Adrenal gland (tissue), 12 donors: Measurements from ENCODE around the gene EPHA6. TPM values are rescaled to one million over a fixed set of nuclear protein-coding genes. Genes with fewer than 3 reads are reported as not detected.

Experiments
- DNase-seq, 7 donors: peaks; one replicate each; pipeline ENCODE4 v3.0.0-alpha.2; 2019 to 2020
- H3K27ac ChIP-seq, 5 donors: fragments of 200-600 bp; sonication (generic) in 4 of 5; 1 replicate in 3 of 5; 2 replicates in 2 of 5; pipeline versions ENCODE4 v1.5.1 to v1.8.0; 2016 to 2020; ENCODE audit warnings: mild to moderate bottlenecking in 1 of 5
- H3K27me3 ChIP-seq: fragments of 200-600 bp; 2 replicates; pipeline ENCODE4 v1.8.0; 2021
- H3K36me3 ChIP-seq, 2 donors: fragments of 200-600 bp; replicated peaks in 1 of 2; 1 replicate in 1 of 2; 2 replicates in 1 of 2; pipeline versions ENCODE4 v1.5.1 to v1.8.0; 2018 to 2022
- H3K4me1 ChIP-seq, 2 donors: fragments of 200-600 bp; replicated peaks in 1 of 2; 1 replicate in 1 of 2; 2 replicates in 1 of 2; pipeline versions ENCODE4 v1.5.1 to v1.8.0; 2018 to 2021
- H3K4me3 ChIP-seq, 4 donors: fragments of 200-600 bp; sonication (generic) in 3 of 4; one replicate each; pipeline ENCODE4 v1.5.1; 2016 to 2018
- H3K9me3 ChIP-seq, 3 donors: fragments of 200-600 bp; sonication (generic) in 1 of 3; replicated peaks in 1 of 3; 1 replicate in 2 of 3; 2 replicates in 1 of 3; pipeline versions ENCODE4 v1.5.1 to v1.8.0; 2016 to 2021
- CTCF ChIP-seq, 6 experiments: fragments of 450-650 bp in 4 of 6; fragments of 200-600 bp in 2 of 6; sonication (generic) in 1 of 6; IDR thresholded peaks; 1 replicate in 5 of 6; 2 replicates in 1 of 6; pipeline versions ENCODE4 v1.5.1 to v1.8.0; 2016 to 2021; ENCODE audit warnings: antibody characterized with exemption in 6 of 6, mild to moderate bottlenecking in 2 of 6, moderate library complexity in 1 of 6
- POLR2A ChIP-seq, 2 donors: fragments of 450-650 bp; IDR thresholded peaks; one replicate each; pipeline ENCODE4 v1.6.1; 2017; ENCODE audit warnings: antibody characterized with exemption in 2 of 2, mild to moderate bottlenecking in 2 of 2, moderate library complexity in 1 of 2
- WGBS, 4 donors: extraction: QIAGEN DNeasy Blood & Tissue Kit in 2 of 4; methylation state at CpG; one replicate each; pipeline versions ENCODE4 v1.1.5 to v1.1.7; 2013 to 2017; 5-methylcytosine and 5-hydroxymethylcytosine counted together
- intact Hi-C, 2 donors: fragments of 100-400 bp; cut with DNase I; formaldehyde crosslinking; loops; one replicate each; pipeline versions ENCODE4 v1.14.1 to v1.15.0; 2022 to 2023
- polyA plus RNA-seq, 3 donors: library from polyadenylated mRNA; stranded (reverse); fragments of 200-250 nt in 2 of 3; fragments of 350-450 nt in 1 of 3; fragmentation: Illumina TruSeq in 1 of 3; extraction: RNeasy Lipid Tissue Mini Kit (QIAGEN cat#74804) in 1 of 3; gene quantifications; one replicate each; pipeline ENCODE4 v1.2.3, GENCODE V29; 2013 to 2014
- total RNA-seq, 9 donors: library from RNA; depleted of rRNA in 4 of 9; stranded (reverse); fragments of >200 nt in 4 of 9; fragments of 120-200 nt in 1 of 9; fragmentation: NEBNext Ultra II Directional in 1 of 9; extraction: Animal tissue kit (Norgen Biotek cat#: 25700) in 1 of 9; gene quantifications; one replicate each; pipeline versions ENCODE4 v1.1.0 to v1.2.4, GENCODE V29; 2013 to 2023
- donor health status: healthy with polysubstance abuse.
- donor health status: Bipolar disorder and iron deficiency.
- donor health status: DM: yes; HTN: yes; CAD: no.
- donor health status: DM: no; HTN: no; CAD: no.
- donor health status: DM: no; HTN: no; CAD: no.
- donor health status: DM: yes; HTN: yes; CAD: no.

Gene EPHA6
- total and polyA plus RNA-seq, 12 donors = 0.07 to 2.1 (median 0.07) TPM; not detected in 9

GRCh38 chr3:96844204-96844514 lies 29.8 kb downstream of the EPHA6 start:
- DNase-seq = no peak
- Histone ChIP-seq H3K4me1 (no peaks in the 10 kb centered on the region), H3K4me3 (no peak overlapping the region), H3K27me3 (no peaks in the 10 kb centered on the region), H3K9me3 (no peaks in the 10 kb centered on the region), H3K27ac (no peak overlapping the region), H3K36me3 (no peaks in the 10 kb centered on the region)
- TF ChIP-seq CTCF (IDR thresholded peaks at IDR 0.05) (no peak), POLR2A (IDR thresholded peaks at IDR 0.05) (no peak)
- intact Hi-C loops = no loop called here

DNA sequence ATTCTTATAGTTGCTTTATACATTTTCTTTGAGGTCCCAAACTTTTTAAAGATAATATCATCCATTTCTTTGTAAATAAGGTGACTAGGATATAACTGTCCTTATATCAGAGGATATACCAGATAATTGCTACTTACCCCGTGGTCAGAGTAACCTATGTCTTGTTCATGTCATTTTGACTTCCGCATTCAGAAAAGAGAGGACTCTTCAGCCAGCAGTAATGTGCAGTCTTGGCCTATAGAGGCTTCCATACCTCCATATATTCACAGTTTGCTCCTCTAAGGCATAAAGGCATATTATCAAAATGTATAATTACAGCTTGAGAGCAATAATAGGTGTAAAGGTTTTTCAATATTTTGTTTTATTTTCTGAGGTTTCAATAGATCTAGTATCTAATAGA lies 38.5 kb downstream of the EPHA6 start:
- intact Hi-C loops = no loop called here
- 87 to 91% (median 89%) methylated on average over 2 of the region's 2 CpGs for WGBS, 4 donors

GRCh38 chr3:96860882-96861281 lies 46.5 kb downstream of the EPHA6 start:
- WGBS, 4 donors = 17 to 44% (median 37%) methylated on average over 1 of the region's 1 CpG
- intact Hi-C loops = loop anchor here in 1 of 2 donors (10.0 kb wide), 1 partner anchor 854 kb away; no protein-coding TSS in a partner anchor

More for the DNA sequence above, 38.5 kb downstream of the EPHA6 start:
- Histone ChIP-seq H3K27me3 (no peaks in the 10 kb centered on the region), H3K4me1 (no peaks in the 10 kb centered on the region), H3K36me3 (no peaks in the 10 kb centered on the region), H3K27ac (no peak overlapping the region), H3K4me3 (no peak overlapping the region), H3K9me3 (no peaks in the 10 kb centered on the region)
- TF ChIP-seq CTCF (IDR thresholded peaks at IDR 0.05) (no peak), POLR2A (IDR thresholded peaks at IDR 0.05) (no peak)
- no peak for DNase-seq

GRCh38 chr3:96863129-96863740 lies 48.8 kb downstream of the EPHA6 start:
- Histone ChIP-seq H3K36me3 (no peaks in the 10 kb centered on the region), H3K4me1 (no peaks in the 10 kb centered on the region), H3K4me3 (no peak overlapping the region), H3K9me3 (no peaks in the 10 kb centered on the region), H3K27ac (no peak overlapping the region), H3K27me3 (no peaks in the 10 kb centered on the region)
- WGBS, 4 donors = 0 to 3% (median 1%) methylated on average over 1 of the region's 1 CpG
- no peak for TF ChIP-seq POLR2A (IDR thresholded peaks at IDR 0.05)
- peak in 5 of 6 experiments; percentile 20 to 57 (median 53) for TF ChIP-seq CTCF (IDR thresholded peaks at IDR 0.05)
- DNase-seq = peak; percentile 16 to 56 (median 28)
- intact Hi-C loops = loop anchor here in 1 of 2 donors (10.0 kb wide), 1 partner anchor 852 kb away; no protein-coding TSS in a partner anchor

More at GRCh38 chr3:96860882-96861281, 46.5 kb downstream of the EPHA6 start:
- Histone ChIP-seq H3K9me3 (no peaks in the 10 kb centered on the region), H3K27ac (no peak overlapping the region), H3K4me3 (no peak overlapping the region), H3K27me3 (no peaks in the 10 kb centered on the region), H3K4me1 (no peaks in the 10 kb centered on the region), H3K36me3 (no peaks in the 10 kb centered on the region)
- DNase-seq = no peak
- TF ChIP-seq CTCF (IDR thresholded peaks at IDR 0.05) (no peak), POLR2A (IDR thresholded peaks at IDR 0.05) (no peak)
